Activated CD4-positive, alpha-beta T cell treated with anti-CD3 and anti-CD28 coated beads, Interleukin-2, amount 10 ng/mL, durations not matched to agents 24 days and 14 days (primary cell): ENCODE results near the gene FANK1. TPM values are rescaled to one million over a fixed set of nuclear protein-coding genes. Genes with fewer than 3 reads are reported as not detected.

Source experiments
- DNase-seq: peaks from one replicate; pipeline ENCODE4 v3.0.0; 2022
- H3K27ac Mint-ChIP-seq: one replicate; pipeline ENCODE4 v1.8.0; 2022; ENCODE audit warnings: mild to moderate bottlenecking, mixed read lengths
- H3K27me3 Mint-ChIP-seq: one replicate; pipeline ENCODE4 v1.8.0; 2022; ENCODE audit warnings: mixed read lengths
- H3K36me3 Mint-ChIP-seq: one replicate; pipeline ENCODE4 v1.8.0; 2022; ENCODE audit warnings: low read depth, mild to moderate bottlenecking, mixed read lengths
- H3K4me1 Mint-ChIP-seq: one replicate; pipeline ENCODE4 v1.8.0; 2021; ENCODE audit warnings: mixed read lengths
- H3K4me3 Mint-ChIP-seq: one replicate; pipeline ENCODE4 v1.8.0; 2022; ENCODE audit warnings: mild to moderate bottlenecking, moderate library complexity, mixed read lengths
- H3K9me3 Mint-ChIP-seq: one replicate; pipeline ENCODE4 v1.8.0; 2021; ENCODE audit warnings: mixed read lengths
- intact Hi-C: fragments of 100-400 bp; cut with micrococcal nuclease; formaldehyde crosslinking; loops from one replicate; pipeline ENCODE4 v1.15.1; 2023
- total RNA-seq: library from RNA; stranded (reverse); gene quantifications from 2 replicates; pipeline ENCODE4 v1.2.3, GENCODE V29; 2022

Gene FANK1
- total RNA-seq, 1 donor from 2014 or later = not detected

DNA sequence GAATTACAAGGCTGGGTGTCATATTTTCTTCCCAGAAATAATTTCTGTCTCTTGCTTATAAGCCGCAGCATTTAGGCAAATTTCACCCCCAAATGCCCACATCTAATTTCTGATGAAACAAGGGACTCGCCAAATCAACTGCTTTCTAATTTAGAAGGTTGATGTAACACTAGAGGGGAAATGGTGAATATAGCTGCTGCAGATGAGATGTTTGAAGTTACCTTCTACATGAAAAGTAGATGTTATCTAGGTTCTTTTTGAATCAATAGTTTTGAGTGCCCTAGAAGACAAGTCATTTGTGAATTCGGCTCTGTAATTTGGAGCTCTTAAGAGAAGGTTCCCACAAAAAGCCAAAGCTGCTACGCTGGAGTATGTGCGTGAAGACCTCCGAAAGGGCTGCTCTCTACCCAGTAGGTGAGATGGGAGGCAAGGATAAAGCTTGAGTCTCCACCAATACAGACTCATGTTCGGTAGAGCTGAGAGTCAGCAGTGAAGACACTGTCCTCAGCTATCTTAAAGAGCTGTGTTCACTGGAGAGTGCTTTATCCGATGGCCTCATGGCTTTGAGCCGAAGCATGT is 99.5 kb downstream of the FANK1 start:
- Mint-ChIP-seq H3K27me3 (peaks cover 1% of the 10 kb centered on the region), H3K27ac (no peak overlapping the region), H3K4me1 (no peaks in the 10 kb centered on the region), H3K4me3 (no peak overlapping the region), H3K36me3 (no peaks in the 10 kb centered on the region), H3K9me3 (no peaks in the 10 kb centered on the region)
- intact Hi-C loops = no loop called here
- no peak for DNase-seq

DNA sequence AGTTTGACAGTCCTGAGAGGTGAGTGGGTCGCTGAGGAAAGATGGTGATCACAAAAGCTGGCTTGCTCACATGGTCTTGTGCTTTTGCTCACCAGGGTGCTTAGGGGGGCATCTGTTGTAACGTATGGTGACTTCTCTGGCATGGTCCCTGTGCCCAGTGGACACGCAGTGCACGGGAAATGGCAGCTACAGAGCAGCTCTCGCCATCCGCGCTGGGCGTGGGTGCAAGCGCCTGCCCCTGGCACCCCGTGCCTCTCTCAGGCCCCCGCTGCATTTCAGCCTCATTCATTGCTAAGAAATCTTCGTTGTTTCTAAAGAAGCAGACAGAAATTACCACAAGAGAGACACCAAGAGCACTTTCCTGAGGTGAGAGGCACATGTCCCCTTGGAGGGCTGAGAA is 101.2 kb downstream of the FANK1 start:
- no peaks in the 10 kb centered on the region for H3K9me3 Mint-ChIP-seq
- H3K36me3 Mint-ChIP-seq = no peaks in the 10 kb centered on the region
- no peaks in the 10 kb centered on the region for H3K4me1 Mint-ChIP-seq
- no peak for DNase-seq
- no peak overlapping the region for H3K27ac Mint-ChIP-seq
- no peak overlapping the region for H3K4me3 Mint-ChIP-seq
- intact Hi-C loops = no loop called here
- peaks cover 1% of the 10 kb centered on the region for H3K27me3 Mint-ChIP-seq

DNA sequence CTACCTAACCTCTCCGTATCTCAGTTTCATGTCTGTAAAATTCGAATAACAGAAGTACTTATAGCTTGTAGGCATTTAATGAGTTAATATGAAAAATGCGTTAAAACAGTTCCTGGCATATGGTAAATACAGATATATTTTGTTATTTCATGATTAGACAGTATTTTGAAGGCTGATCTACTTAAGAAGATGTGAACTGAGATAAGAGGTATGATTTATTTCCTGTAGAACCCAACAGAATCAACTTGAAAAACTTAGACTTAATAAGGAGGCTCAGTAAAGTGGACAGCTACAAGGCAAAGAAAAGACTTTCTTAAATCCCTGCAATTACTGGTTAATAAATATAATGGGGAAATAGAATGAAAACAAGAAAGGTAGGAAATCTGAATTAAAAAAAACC is 103.3 kb downstream of the FANK1 start:
- H3K4me1 Mint-ChIP-seq = no peaks in the 10 kb centered on the region
- H3K4me3 Mint-ChIP-seq = no peak overlapping the region
- DNase-seq = no peak
- H3K36me3 Mint-ChIP-seq = no peaks in the 10 kb centered on the region
- intact Hi-C loops = no loop called here
- H3K27me3 Mint-ChIP-seq = peaks cover 1% of the 10 kb centered on the region
- H3K27ac Mint-ChIP-seq = no peak overlapping the region
- H3K9me3 Mint-ChIP-seq = no peaks in the 10 kb centered on the region

DNA sequence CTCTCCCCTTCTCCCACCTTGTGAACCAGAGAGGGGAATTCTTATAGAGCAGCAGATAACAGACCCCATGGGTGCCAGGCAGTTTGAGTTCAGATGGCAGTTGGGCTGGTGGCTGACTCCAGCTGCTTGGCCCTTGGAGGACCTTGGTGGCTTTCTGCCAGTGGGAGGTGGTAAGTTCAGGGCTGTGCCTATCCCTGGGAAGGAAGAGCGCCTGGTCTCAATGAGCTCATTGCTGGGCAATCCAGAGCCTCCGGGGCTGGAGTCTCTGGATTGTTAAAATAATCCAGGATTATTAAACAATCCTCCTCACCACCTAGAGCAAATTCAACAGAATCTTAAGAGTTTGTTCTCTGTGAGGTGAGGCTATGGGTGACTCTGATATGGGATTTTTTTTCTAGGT is 105.2 kb downstream of the FANK1 start:
- peaks cover 1% of the 10 kb centered on the region for H3K27me3 Mint-ChIP-seq

DNA sequence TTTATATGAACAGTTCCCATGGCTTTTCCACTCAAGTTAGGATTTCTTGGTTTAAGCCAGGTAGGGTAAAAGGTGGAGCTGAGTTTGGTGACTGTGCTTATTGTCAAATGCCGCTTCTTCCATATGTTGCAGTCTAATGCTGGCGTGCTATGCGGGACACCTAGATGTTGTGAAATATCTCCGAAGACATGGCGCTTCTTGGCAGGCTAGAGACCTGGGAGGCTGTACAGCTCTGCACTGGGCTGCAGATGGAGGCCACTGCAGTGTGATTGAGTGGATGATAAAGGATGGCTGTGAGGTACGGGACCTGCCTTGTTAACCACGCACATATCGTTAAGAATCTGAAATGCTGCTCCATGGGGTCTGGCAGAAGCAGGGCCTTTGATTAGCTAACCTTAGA is 108.4 kb downstream of the FANK1 start:
- no peaks in the 10 kb centered on the region for H3K27me3 Mint-ChIP-seq
- H3K27ac Mint-ChIP-seq = no peak overlapping the region
- no peak overlapping the region for H3K4me3 Mint-ChIP-seq
- no peak for DNase-seq
- H3K36me3 Mint-ChIP-seq = no peaks in the 10 kb centered on the region
- no peaks in the 10 kb centered on the region for H3K9me3 Mint-ChIP-seq
- no peaks in the 10 kb centered on the region for H3K4me1 Mint-ChIP-seq
- intact Hi-C loops = no loop called here

More for the DNA sequence above, 105.2 kb downstream of the FANK1 start:
- Mint-ChIP-seq H3K27ac (no peak overlapping the region), H3K4me1 (no peaks in the 10 kb centered on the region), H3K4me3 (no peak overlapping the region), H3K9me3 (no peaks in the 10 kb centered on the region), H3K36me3 (no peaks in the 10 kb centered on the region)
- intact Hi-C loops = no loop called here
- DNase-seq = no peak

DNA sequence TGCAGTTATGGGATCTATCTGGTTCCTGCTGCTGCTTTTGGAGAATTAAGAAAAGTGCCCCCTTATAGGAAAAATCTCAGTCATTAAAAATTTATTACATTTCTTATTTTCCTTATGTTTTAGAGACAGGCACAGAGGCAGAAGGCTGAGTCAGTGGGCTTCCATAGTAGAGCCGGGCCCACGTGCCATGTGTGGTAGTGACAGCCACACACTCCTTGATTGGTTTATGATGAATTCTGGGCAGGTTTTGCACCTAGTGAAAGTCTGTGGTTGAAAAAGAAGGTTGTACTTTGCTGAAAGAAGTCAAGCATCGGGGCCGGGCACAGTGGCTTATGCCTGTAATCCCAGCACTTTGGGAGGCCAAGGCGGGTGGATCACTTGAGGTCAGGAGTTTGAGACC is 109.9 kb downstream of the FANK1 start:
- H3K4me3 Mint-ChIP-seq = no peak overlapping the region
- no peaks in the 10 kb centered on the region for H3K9me3 Mint-ChIP-seq
- no peaks in the 10 kb centered on the region for H3K36me3 Mint-ChIP-seq
- DNase-seq = no peak
- H3K27ac Mint-ChIP-seq = no peak overlapping the region
- intact Hi-C loops = no loop called here
- H3K27me3 Mint-ChIP-seq = no peaks in the 10 kb centered on the region
- no peaks in the 10 kb centered on the region for H3K4me1 Mint-ChIP-seq

DNA sequence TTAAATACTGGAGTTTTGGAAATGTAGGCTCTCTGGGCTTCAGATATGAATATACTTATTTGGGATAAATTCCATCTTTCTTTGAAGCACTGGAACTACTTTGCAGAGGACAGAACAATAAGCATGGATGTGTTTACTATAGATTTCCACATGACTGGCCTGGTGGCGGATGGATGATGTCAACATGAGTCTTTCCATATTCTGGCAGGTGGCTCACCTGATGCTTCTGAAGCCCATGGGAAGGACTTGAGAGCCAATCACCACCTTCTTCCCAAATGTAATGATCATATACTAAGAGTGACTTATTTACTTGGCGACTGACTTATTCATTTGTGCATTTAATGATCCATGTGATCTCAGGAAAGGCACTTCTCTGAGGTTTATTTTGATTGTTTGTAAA is 110.5 kb downstream of the FANK1 start:
- intact Hi-C loops = no loop called here
- DNase-seq = no peak

DNA sequence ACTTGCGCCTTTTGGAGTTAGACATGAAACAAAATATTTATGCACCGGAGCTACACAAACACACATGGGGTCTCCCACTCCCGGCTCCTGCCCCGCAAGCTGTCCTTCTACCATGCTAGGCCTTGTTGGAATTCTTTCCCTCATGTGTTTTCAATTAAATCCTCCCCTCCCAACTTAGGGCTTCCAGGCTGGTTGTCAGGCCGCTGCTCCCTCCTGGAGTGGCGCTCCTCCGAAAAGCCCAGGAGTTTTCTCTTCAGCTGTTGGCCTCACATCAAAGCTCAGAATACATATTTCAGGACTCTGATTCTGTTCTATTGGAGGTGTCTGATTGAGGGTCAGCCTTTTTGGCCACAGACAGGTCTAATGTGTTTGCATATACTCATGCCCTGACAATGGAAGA is 113.3 kb downstream of the FANK1 start:
- Mint-ChIP-seq H3K4me1 (no peaks in the 10 kb centered on the region), H3K9me3 (no peaks in the 10 kb centered on the region), H3K4me3 (no peak overlapping the region), H3K27me3 (no peaks in the 10 kb centered on the region), H3K27ac (no peak overlapping the region), H3K36me3 (no peaks in the 10 kb centered on the region)
- intact Hi-C loops = no loop called here
- no peak for DNase-seq

More for the DNA sequence above, 110.5 kb downstream of the FANK1 start:
- Mint-ChIP-seq H3K36me3 (no peaks in the 10 kb centered on the region), H3K9me3 (no peaks in the 10 kb centered on the region), H3K4me3 (no peak overlapping the region), H3K27ac (no peak overlapping the region), H3K4me1 (no peaks in the 10 kb centered on the region), H3K27me3 (no peaks in the 10 kb centered on the region)

DNA sequence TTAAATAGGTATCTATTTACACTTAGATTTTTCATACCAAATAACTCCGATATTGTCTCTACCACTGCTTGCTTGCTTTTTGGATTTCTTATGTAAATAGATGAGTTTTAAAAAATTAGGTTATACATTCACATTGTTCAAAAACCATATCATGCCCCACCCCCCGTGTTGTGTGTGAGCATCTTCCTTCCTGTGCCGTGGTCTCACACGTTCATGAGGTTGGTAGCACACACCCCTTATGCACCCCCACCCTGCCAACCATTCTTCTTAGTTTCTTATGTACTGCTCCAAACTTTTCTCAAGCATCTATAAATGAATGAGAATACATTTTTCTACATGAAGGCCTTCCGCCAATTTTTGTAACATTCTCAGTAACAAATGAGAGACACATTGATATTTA is 115.6 kb downstream of the FANK1 start:
- Mint-ChIP-seq H3K4me3 (no peak overlapping the region), H3K4me1 (no peaks in the 10 kb centered on the region), H3K9me3 (no peaks in the 10 kb centered on the region)

DNA sequence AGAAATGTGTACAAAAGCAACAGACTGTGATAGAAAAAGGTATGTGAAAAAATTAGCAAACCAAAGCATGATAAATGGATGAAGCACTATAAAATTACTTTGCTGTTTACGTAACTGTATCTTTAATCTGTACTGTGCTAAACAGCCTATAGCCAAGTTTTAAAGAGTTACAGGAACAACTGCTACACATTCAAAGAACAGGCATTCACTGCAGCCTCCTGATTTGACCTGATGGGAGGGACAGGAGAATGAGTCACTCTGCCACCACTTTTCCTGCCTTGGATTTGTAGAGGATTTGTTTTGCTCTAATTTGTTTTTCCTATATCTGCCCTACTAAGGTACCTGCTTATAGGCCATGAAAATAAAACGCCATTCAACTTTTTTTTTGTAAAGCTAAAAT is 116.1 kb downstream of the FANK1 start:
- no peaks in the 10 kb centered on the region for H3K27me3 Mint-ChIP-seq
- H3K4me3 Mint-ChIP-seq = no peak overlapping the region
- H3K4me1 Mint-ChIP-seq = no peaks in the 10 kb centered on the region
- no peak overlapping the region for H3K27ac Mint-ChIP-seq
- intact Hi-C loops = no loop called here
- no peaks in the 10 kb centered on the region for H3K9me3 Mint-ChIP-seq
- DNase-seq = no peak
- H3K36me3 Mint-ChIP-seq = no peaks in the 10 kb centered on the region

More for the DNA sequence above, 115.6 kb downstream of the FANK1 start:
- Mint-ChIP-seq H3K36me3 (no peaks in the 10 kb centered on the region), H3K27ac (no peak overlapping the region), H3K27me3 (no peaks in the 10 kb centered on the region)
- intact Hi-C loops = no loop called here
- no peak for DNase-seq

DNA sequence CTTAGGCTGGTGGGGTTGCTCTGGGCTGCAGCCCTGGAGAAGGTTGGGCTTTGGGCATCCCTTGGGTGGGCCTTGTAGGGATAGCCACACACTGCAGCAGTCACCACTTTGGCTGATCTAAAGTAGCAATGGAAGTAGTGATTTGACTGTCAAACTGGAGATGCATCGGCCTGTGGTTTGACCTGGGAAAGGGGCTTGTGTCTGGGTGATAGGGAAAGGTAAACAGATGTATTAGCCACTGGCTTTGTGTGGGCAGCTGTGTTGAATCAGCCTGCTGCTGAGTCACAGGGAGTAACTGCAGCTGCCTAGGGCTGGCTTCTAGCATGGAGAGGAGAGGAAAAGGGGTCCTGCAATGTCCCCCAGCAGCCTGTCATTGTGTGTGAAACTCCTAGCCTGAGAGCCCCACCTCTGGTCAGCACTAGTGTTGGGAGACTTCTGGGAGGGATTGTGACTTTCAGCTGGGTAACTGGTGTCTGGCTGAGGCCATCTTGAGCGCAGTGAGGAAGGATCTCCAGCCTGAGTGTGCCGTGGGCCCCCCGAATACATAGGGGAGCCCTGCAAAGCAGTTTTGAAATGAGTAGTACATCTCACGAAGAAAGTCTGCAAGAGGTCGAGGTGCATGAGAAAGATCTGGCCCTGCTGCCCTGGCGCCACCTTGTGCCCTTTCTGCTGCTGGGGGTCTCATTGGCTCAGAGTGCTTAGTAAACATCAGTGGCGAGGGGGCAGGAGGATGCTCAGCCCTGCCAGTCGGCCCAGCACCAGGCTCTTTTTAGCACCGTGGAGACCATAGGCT is 117.3 kb downstream of the FANK1 start:
- H3K27me3 Mint-ChIP-seq = no peaks in the 10 kb centered on the region
- no peak overlapping the region for H3K4me3 Mint-ChIP-seq
- DNase-seq = no peak
- no peaks in the 10 kb centered on the region for H3K36me3 Mint-ChIP-seq
- H3K27ac Mint-ChIP-seq = no peak overlapping the region
- intact Hi-C loops = no loop called here
- H3K9me3 Mint-ChIP-seq = no peaks in the 10 kb centered on the region
- H3K4me1 Mint-ChIP-seq = no peaks in the 10 kb centered on the region

DNA sequence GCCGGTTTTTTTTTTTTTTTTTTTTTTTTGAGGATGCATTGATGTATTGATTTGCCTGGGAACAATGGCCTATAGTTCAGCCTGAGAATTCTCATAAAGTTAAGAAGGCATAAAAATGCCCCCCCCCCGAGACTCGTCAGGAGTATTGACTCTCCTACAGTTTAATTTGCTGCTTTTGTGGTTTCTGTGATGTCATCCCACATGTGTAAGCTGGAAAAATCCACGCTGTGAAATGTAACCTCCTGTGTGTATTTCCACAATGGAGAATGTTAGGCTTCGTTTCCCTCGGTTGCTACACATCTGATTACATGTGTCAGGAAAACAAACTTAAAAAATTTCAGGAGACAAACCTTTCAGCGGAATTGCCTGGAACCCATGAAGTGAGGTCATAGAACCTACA is 117.9 kb downstream of the FANK1 start:
- H3K27ac Mint-ChIP-seq = no peak overlapping the region
- no peaks in the 10 kb centered on the region for H3K9me3 Mint-ChIP-seq
- no peaks in the 10 kb centered on the region for H3K4me1 Mint-ChIP-seq
- no peaks in the 10 kb centered on the region for H3K27me3 Mint-ChIP-seq
- no peak overlapping the region for H3K4me3 Mint-ChIP-seq
- H3K36me3 Mint-ChIP-seq = no peaks in the 10 kb centered on the region
- intact Hi-C loops = no loop called here
- no peak for DNase-seq

DNA sequence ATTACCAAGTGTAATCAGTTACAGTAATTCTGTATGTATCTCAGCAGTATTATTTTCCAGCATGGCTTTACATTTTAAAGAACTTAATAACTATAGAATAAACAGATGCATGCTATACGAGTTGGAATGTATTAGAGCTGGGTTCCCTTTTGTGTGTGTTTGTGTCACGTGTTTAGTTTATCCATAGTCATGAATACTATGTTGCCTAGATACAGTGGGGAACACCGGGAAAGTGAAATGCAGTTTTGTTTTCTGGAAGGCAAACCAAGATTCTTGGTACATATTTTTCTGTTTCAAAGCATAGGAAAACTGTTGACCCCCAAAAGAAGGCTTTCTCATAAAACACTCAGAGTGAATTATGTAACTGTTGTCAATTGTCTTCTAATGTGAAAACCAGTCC is 119.0 kb downstream of the FANK1 start:
- Mint-ChIP-seq H3K4me1 (no peaks in the 10 kb centered on the region), H3K4me3 (no peak overlapping the region), H3K27ac (no peak overlapping the region), H3K27me3 (no peaks in the 10 kb centered on the region), H3K36me3 (no peaks in the 10 kb centered on the region), H3K9me3 (no peaks in the 10 kb centered on the region)
- DNase-seq = no peak
- intact Hi-C loops = no loop called here

DNA sequence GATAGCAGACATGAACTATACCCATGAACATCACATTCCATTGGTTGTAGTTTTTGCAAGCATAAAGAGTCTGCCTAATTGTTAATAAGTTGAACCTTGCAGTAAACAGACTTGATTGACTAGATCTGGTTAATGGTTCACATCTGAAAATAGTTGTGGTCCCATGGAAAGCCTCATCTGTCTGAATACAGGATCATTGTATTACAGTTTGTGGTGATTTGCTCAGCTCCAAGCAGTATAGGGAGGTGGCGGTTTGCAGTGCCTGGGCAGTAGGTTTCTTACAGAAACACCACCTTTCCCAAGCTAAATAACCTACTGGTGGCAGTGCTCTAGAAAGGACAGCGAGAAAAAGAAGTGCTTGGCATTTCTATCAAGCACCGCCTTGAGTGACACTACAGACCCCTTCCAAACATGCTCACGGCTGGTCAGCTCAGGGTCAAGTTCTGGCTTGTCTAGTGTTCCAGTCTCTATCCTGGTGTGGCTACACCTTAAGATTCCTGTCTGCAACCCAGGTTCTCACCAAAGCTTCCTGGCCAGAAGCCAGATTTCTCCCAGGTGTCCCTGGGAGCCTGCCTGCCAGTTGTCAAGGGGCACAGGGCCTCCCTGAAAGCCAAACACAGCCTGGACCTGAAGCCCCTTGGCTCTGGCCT is 119.9 kb downstream of the FANK1 start:
- no peak overlapping the region for H3K27ac Mint-ChIP-seq
- no peaks in the 10 kb centered on the region for H3K4me1 Mint-ChIP-seq
- DNase-seq = no peak
- no peak overlapping the region for H3K4me3 Mint-ChIP-seq
- intact Hi-C loops = no loop called here
- no peaks in the 10 kb centered on the region for H3K36me3 Mint-ChIP-seq
- no peaks in the 10 kb centered on the region for H3K9me3 Mint-ChIP-seq
- H3K27me3 Mint-ChIP-seq = no peaks in the 10 kb centered on the region
